ENCODE data around the gene FRMPD1. TPM values are rescaled to one million over a fixed set of nuclear protein-coding genes. Genes with fewer than 3 reads are reported as not detected.

Gene FRMPD1
- total RNA-seq, 2 donors from 2014 or later = 0.33 to 0.55 TPM

- no peak for TF ChIP-seq CTCF (conservative IDR thresholded peaks at IDR 0.05)
Observed at GRCh38 chr9:37730256-37730655, 79.5 kb downstream of the FRMPD1 start.

GRCh38 chr9:37730839-37731238 lies 80.1 kb downstream of the FRMPD1 start:
- Histone ChIP-seq H3K36me3 (ENCODE audit: control insufficient read depth, insufficient read depth, low read length) (no peaks in the 10 kb centered on the region), H3K9ac (ENCODE audit: extremely low read depth, low read length, poor library complexity, severe bottlenecking) (no peak overlapping the region), H3K9me3 (ENCODE audit: control insufficient read depth, low read length) (no peaks in the 10 kb centered on the region), H3K4me3 (ENCODE audit: low read length) (no peak overlapping the region), H3K27me3 (ENCODE audit: control insufficient read depth, insufficient read depth, low read length, poor library complexity, severe bottlenecking) (no peaks in the 10 kb centered on the region), H3K27ac (ENCODE audit: low read depth, low read length) (no peak overlapping the region), H3K4me1 (ENCODE audit: control insufficient read depth, insufficient read depth, low read length) (peaks cover 4% of the 10 kb centered on the region)
- no peak for TF ChIP-seq CTCF (conservative IDR thresholded peaks at IDR 0.05)
- no peak for DNase-seq
- 51 to 56% methylated on average over 3 to 5 of the region's 5 CpGs for WGBS, 2 experiments (ENCODE audit: insufficient coverage in 1 of 2, insufficient read length in 1 of 2)
- H3K36me3 Mint-ChIP-seq (ENCODE audit: low read depth) = no peaks in the 10 kb centered on the region
- peaks cover 3% of the 10 kb centered on the region for H3K4me1 Mint-ChIP-seq
- H3K27ac Mint-ChIP-seq = no peak overlapping the region
- H3K4me3 Mint-ChIP-seq = no peak overlapping the region
- H3K9me3 Mint-ChIP-seq = no peaks in the 10 kb centered on the region
- peaks cover 6% of the 10 kb centered on the region for H3K27me3 Mint-ChIP-seq (ENCODE audit: insufficient read depth)

More at GRCh38 chr9:37730256-37730655, 79.5 kb downstream of the FRMPD1 start:
- peaks cover 6% of the 10 kb centered on the region for H3K27me3 Mint-ChIP-seq (ENCODE audit: insufficient read depth)
- 94 to 100% methylated on average over 2 to 3 of the region's 3 CpGs for WGBS, 2 experiments (ENCODE audit: insufficient coverage in 1 of 2, insufficient read length in 1 of 2)
- no peak overlapping the region for H3K4me3 ChIP-seq (ENCODE audit: low read length)
- no peaks in the 10 kb centered on the region for H3K36me3 ChIP-seq (ENCODE audit: control insufficient read depth, insufficient read depth, low read length)
- no peak overlapping the region for H3K27ac Mint-ChIP-seq
- no peak overlapping the region for H3K4me3 Mint-ChIP-seq
- peaks cover 4% of the 10 kb centered on the region for H3K4me1 ChIP-seq (ENCODE audit: control insufficient read depth, insufficient read depth, low read length)
- H3K4me1 Mint-ChIP-seq = peaks cover 3% of the 10 kb centered on the region
- no peaks in the 10 kb centered on the region for H3K9me3 Mint-ChIP-seq
- H3K27me3 ChIP-seq (ENCODE audit: control insufficient read depth, insufficient read depth, low read length, poor library complexity, severe bottlenecking) = no peaks in the 10 kb centered on the region
- no peak for DNase-seq
- no peaks in the 10 kb centered on the region for H3K36me3 Mint-ChIP-seq (ENCODE audit: low read depth)
- no peak overlapping the region for H3K9ac ChIP-seq (ENCODE audit: extremely low read depth, low read length, poor library complexity, severe bottlenecking)
- H3K27ac ChIP-seq (ENCODE audit: low read depth, low read length) = no peak overlapping the region
- H3K9me3 ChIP-seq (ENCODE audit: control insufficient read depth, low read length) = no peaks in the 10 kb centered on the region

- H3K9ac ChIP-seq (ENCODE audit: extremely low read depth, low read length, poor library complexity, severe bottlenecking) = no peak overlapping the region
- peaks cover 6% of the 10 kb centered on the region for H3K27me3 Mint-ChIP-seq (ENCODE audit: insufficient read depth)
- no peak overlapping the region for H3K4me3 Mint-ChIP-seq
- H3K27me3 ChIP-seq (ENCODE audit: control insufficient read depth, insufficient read depth, low read length, poor library complexity, severe bottlenecking) = no peaks in the 10 kb centered on the region
- TF ChIP-seq CTCF (conservative IDR thresholded peaks at IDR 0.05) = no peak
- H3K27ac Mint-ChIP-seq = no peak overlapping the region
- peaks cover 4% of the 10 kb centered on the region for H3K4me1 ChIP-seq (ENCODE audit: control insufficient read depth, insufficient read depth, low read length)
- no peaks in the 10 kb centered on the region for H3K9me3 ChIP-seq (ENCODE audit: control insufficient read depth, low read length)
- peaks cover 3% of the 10 kb centered on the region for H3K4me1 Mint-ChIP-seq
- H3K9me3 Mint-ChIP-seq = no peaks in the 10 kb centered on the region
- WGBS, 2 experiments (ENCODE audit: insufficient coverage in 1 of 2, insufficient read length in 1 of 2) = 91 to 93% methylated on average over 8 to 10 of the region's 10 CpGs
- no peaks in the 10 kb centered on the region for H3K36me3 Mint-ChIP-seq (ENCODE audit: low read depth)
- DNase-seq = no peak
- no peak overlapping the region for H3K27ac ChIP-seq (ENCODE audit: low read depth, low read length)
- H3K36me3 ChIP-seq (ENCODE audit: control insufficient read depth, insufficient read depth, low read length) = no peaks in the 10 kb centered on the region
- no peak overlapping the region for H3K4me3 ChIP-seq (ENCODE audit: low read length)
Observed at GRCh38 chr9:37732086-37732741, 81.5 kb downstream of the FRMPD1 start.

Data from endodermal cell (in vitro differentiated cells).